ENCODE data around the gene BRPF3. TPM values are rescaled to one million over a fixed set of nuclear protein-coding genes. Genes with fewer than 3 reads are reported as not detected.

BRPF3 gene
- polyA plus RNA-seq, 1 experiment = 13.9 TPM

DNA sequence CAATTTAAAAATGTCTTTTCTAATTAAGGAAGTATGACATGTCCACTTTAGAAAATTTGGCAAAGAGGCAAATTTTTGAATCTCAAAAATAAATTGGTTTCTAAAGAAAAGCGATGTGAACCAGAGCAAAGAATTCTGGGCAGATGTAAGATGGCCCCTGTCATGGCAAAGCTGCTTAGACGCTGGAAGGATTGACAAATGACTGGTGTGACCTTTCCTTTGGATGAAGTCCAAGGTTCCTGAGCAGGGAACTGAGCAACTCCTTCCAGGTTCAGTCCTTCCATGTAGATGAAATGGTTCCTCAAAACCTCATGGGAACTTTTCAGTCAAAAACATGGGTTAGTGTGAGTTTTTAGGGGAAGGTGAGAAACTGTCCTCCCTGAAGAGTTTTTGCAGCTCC lies 25.1 kb downstream of the BRPF3 start:
- TF ChIP-seq, protein P1, sequence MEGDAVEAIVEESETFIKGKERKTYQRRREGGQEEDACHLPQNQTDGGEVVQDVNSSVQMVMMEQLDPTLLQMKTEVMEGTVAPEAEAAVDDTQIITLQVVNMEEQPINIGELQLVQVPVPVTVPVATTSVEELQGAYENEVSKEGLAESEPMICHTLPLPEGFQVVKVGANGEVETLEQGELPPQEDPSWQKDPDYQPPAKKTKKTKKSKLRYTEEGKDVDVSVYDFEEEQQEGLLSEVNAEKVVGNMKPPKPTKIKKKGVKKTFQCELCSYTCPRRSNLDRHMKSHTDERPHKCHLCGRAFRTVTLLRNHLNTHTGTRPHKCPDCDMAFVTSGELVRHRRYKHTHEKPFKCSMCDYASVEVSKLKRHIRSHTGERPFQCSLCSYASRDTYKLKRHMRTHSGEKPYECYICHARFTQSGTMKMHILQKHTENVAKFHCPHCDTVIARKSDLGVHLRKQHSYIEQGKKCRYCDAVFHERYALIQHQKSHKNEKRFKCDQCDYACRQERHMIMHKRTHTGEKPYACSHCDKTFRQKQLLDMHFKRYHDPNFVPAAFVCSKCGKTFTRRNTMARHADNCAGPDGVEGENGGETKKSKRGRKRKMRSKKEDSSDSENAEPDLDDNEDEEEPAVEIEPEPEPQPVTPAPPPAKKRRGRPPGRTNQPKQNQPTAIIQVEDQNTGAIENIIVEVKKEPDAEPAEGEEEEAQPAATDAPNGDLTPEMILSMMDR (IDR thresholded peaks at IDR 0.05; ENCODE audit: low read depth, low read length) = no peak
- POLR2A ChIA-PET = no interaction called here
- Histone ChIP-seq H3K4me3 (ENCODE audit: low read depth, low read length) (no peak overlapping the region), H3K9me3 (ENCODE audit: control insufficient read depth, insufficient read depth, low read length) (no peaks in the 10 kb centered on the region; the same call in 1 of the 2 replicates), H3K27ac (ENCODE audit: low read depth, low read length) (no peak overlapping the region), H3K27me3 (ENCODE audit: control insufficient read depth, insufficient read depth, low read length) (no peaks in the 10 kb centered on the region)
- DNase-seq (ENCODE audit: low read depth, low spot score) = no peak
- CTCF ChIA-PET = no interaction called here

DNA sequence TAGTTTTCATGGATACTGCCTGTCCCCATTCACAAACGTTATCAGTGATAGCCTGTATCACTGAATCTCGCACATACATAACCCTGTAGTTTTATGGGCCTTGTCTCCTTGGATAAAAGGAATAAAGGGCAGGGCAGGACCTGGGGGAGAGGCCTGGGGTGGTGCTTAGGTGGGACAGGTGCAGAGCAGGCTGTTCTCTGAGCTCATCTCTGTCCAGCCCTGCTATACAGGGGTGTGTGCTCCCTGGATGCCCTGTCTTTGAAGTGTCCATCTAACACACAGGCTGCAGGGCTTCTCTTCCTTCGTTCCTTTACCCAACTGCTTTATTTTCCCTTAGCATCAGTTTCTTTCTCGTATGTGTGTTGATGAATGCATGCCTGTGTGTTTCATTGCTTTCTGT lies 26.4 kb downstream of the BRPF3 start:
- TF ChIP-seq, protein P1 (IDR thresholded peaks at IDR 0.05; ENCODE audit: low read depth, low read length) = no peak
- Histone ChIP-seq H3K9me3 (ENCODE audit: control insufficient read depth, insufficient read depth, low read length) (no peaks in the 10 kb centered on the region; the same call in 1 of the 2 replicates), H3K27ac (ENCODE audit: low read depth, low read length) (no peak overlapping the region), H3K4me3 (ENCODE audit: low read depth, low read length) (no peak overlapping the region), H3K27me3 (ENCODE audit: control insufficient read depth, insufficient read depth, low read length) (no peaks in the 10 kb centered on the region)
- no peak for DNase-seq (ENCODE audit: low read depth, low spot score)
- POLR2A ChIA-PET = interaction anchor here (0.7 kb wide), 1 partner anchor 1211 kb away, joined by 3 read pairs; no protein-coding TSS in a partner anchor
- CTCF ChIA-PET = no interaction called here

DNA sequence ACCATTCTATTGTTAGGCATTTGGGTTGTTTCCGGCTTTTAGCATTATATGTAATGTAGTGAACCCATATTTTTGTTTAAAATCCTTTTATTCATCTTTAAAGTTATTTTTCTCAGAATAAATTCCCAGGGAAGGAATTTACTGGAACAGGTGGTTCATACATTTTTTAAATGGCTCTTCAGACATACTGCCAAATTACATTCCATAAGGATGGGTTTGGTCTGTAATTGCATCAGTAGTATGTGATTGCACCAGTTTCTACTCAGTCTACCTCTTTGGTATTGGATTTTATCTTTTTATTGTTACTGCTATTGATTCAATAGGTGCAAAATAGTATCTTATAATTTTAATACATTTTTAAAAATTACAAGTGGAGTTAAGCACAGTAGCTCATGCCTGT lies 27.2 kb downstream of the BRPF3 start:
- no peak overlapping the region for H3K4me3 ChIP-seq (ENCODE audit: low read depth, low read length)
- CTCF ChIA-PET = no interaction called here
- no peaks in the 10 kb centered on the region for H3K27me3 ChIP-seq (ENCODE audit: control insufficient read depth, insufficient read depth, low read length)
- POLR2A ChIA-PET = no interaction called here
- H3K27ac ChIP-seq (ENCODE audit: low read depth, low read length) = no peak overlapping the region
- H3K9me3 ChIP-seq (ENCODE audit: control insufficient read depth, insufficient read depth, low read length) = no peaks in the 10 kb centered on the region; the same call in 1 of the 2 replicates
- TF ChIP-seq, protein P1 (IDR thresholded peaks at IDR 0.05; ENCODE audit: low read depth, low read length) = no peak
- DNase-seq (ENCODE audit: low read depth, low spot score) = no peak

DNA sequence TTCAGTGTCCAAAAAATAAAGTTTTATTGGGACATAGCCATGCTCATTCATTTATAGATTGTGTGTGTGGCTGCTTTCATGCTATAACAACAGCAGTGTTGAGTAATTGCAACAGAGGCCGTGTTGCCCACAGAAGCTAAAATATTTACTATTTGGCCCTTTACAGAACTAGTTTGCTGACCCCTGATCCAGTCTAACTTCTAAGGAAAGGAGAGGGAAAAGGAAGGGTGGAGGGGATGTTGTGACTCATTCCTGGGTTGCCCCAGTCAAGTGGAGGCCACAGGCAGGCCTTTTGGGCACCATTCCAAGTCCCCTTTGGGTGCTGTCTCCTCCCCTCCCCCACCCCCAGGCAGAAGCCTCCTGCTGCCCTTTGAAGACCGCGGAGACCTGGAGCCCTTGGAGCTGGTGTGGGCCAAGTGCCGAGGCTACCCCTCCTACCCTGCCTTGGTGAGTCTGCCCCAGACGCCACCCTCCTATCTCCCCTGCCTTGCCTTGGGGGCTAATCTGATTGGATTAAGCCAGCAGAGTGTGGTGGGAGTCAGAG lies 28.4 kb downstream of the BRPF3 start:
- H3K4me3 ChIP-seq (ENCODE audit: low read depth, low read length) = no peak overlapping the region
- H3K27me3 ChIP-seq (ENCODE audit: control insufficient read depth, insufficient read depth, low read length) = no peaks in the 10 kb centered on the region
- POLR2A ChIA-PET = no interaction called here
- no peak overlapping the region for H3K27ac ChIP-seq (ENCODE audit: low read depth, low read length)
- CTCF ChIA-PET = no interaction called here
- no peaks in the 10 kb centered on the region; the same call in 1 of the 2 replicates for H3K9me3 ChIP-seq (ENCODE audit: control insufficient read depth, insufficient read depth, low read length)
- TF ChIP-seq, protein P1 (IDR thresholded peaks at IDR 0.05; ENCODE audit: low read depth, low read length) = no peak
- no peak for DNase-seq (ENCODE audit: low read depth, low spot score)

DNA sequence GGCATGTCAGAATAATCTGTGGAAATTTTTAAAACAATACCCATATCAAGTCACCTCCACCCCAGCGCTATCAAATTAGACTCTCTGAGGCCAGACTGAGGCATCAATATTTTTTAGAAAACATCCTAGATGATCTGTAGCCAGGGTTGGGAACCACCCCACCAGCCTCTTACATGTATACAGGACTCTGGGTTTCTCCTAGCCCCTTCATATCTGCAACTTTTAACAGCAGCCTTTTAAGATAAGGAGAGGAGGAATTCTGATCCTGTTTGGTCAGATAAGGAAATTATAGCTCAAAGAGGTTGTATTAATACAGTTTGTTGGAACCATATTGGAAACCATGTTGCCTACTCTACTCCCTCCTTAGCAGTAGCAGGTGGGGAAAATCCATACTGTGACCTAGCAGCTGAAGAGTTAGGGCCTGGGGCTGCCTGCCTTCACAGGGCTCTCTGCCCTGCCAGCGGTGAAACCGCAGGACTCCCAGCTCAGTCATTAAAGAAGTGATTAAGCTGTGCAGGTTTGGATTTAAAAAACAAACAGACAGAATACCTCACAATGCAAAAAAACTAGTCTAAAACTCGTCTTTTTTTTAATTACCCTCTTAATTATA lies 30.0 kb downstream of the BRPF3 start:
- Histone ChIP-seq H3K27ac (ENCODE audit: low read depth, low read length) (no peak overlapping the region), H3K4me3 (ENCODE audit: low read depth, low read length) (no peak overlapping the region), H3K27me3 (ENCODE audit: control insufficient read depth, insufficient read depth, low read length) (no peaks in the 10 kb centered on the region), H3K9me3 (ENCODE audit: control insufficient read depth, insufficient read depth, low read length) (no peaks in the 10 kb centered on the region; the same call in 1 of the 2 replicates)
- TF ChIP-seq, protein P1 (IDR thresholded peaks at IDR 0.05; ENCODE audit: low read depth, low read length) = no peak
- POLR2A ChIA-PET = no interaction called here
- no peak for DNase-seq (ENCODE audit: low read depth, low spot score)
- CTCF ChIA-PET = interaction anchor here (1.2 kb wide), 1 partner anchor 114 kb away, joined by 3 read pairs; no protein-coding TSS in a partner anchor
